Stimulated activated CD4-positive, alpha-beta T cell treated with anti-CD3 and anti-CD28 coated beads, Interleukin-4, amount 100 ng/mL, for 1 hour (primary cell): ENCODE measurements around the gene APOE.
A peak's percentile ranks its signal among the peaks of the same experiment; 100 is the strongest.
"Not testable (repeated sequence)": the region's sequence is repeated elsewhere in the genome, so short reads cannot be mapped to it uniquely, and the experiment has no call there.

Experiments used
- DNase-seq: peaks from one replicate; pipeline ENCODE4 v3.0.0-alpha.2; 2020

The APOE gene

DNA sequence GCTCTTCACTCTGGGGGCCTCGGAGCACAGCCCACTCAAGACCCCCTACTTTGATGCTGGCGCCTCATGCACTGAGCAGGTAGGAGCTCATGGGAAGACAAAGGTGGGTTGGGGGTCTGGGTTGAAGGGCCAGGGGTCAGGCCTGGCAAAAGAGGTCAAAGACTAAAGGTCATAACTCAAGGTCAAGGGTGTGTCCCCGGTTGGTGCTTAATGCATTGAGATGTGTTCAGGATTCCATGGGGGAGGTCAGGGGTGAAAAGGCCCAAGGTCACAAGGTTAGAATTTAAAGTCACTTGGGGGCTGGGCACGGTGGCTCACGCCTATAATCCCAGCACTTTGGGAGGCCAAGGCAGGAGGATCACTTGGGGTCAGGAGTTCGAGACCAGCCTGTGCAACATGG, 19.5 kb upstream of the APOE start:
- no peak for DNase-seq

DNA sequence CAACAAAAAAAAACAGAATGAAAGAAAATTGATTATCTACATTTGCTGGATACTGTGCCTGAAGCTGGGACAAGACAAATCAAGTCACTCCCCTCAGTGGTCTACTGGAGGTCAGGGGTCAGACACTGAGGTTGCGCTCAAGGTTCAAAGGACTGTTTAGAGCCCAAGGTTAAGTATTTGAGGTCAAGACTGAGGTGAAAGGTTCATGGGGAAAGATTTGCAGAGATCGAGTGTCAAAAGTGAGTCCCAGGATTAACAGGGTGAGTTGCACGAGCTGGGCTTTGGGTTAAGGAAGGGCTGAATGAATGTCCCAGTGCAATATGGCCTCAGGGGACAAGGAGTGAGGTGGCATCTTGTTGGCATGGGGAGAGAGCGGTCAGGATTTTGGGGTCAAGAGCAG, 17.9 kb upstream of the APOE start:
- no peak for DNase-seq

DNA sequence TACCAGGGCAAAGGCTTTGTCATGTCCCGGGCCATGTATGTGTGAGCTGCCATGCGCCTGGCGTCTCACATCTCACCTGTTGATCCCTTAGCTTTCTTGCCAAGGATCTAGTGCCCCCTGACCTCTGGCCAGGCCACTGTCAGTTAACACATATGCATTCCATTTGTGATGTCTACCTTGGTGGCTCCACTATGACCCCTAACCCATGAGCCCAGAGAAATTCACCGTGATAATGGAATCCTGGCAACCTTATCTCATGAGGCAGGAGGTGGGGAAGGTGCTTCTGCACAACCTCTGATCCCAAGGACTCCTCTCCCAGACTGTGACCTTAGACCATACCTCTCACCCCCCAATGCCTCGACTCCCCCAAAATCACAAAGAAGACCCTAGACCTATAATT, 17.3 kb upstream of the APOE start:
- not testable (repeated sequence) for DNase-seq

DNA sequence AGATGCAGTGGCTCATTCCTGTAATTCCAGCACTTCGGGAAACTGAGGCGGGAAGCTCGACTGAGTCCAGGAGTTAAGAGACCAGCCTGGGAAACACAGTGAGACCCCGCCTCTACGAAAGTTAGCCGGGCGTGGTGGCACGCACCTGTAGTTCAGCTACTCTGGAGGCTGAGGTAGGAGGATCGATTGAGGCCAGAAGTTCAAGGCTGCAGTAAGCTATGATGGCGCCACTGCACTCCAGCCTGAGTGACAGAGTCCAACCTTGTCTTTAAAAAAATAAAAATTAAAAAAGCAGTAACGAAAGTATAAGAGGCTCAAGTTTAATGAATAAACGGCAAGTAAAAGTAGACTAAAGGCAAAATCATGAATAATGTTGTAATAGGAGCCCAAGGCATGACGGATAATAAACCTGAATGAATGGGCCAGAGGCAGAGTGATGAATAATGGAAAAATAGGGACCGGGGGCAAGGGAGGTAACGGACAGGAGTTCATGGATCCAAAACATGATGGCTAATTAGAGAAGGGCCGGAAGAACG, 15.7 kb upstream of the APOE start:
- DNase-seq, result no peak

DNA sequence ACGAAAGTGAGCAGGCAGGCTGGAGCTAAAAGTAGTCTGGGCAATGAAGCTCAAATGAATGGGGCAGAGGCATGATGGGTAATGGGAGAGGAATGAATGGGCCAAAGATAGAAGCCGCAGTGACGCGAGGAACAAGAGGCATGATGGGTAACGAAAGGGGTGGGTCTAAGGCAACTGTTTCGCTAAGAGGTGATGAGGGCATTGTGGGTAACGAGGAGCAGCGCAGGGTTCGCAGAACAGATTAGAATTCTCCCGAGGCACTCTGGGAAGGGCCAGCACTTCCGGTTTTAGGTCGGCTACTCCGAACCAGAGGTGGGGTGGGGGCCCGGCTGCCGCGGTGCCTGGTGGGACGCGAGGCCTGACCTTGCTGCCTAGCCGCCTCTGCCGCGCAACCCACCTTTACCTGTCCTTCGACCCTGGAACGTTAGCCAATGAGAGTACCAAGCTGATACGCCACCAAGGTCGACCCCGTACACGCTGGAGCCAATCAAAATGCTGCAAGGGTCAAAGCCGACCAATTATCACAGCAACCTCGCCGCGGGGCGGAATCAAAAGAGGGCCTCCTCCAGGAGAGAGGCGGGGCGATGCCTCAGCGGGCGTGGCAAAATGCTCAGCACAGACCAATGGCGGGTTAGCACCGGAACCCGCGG, 15.1 kb upstream of the APOE start:
- DNase-seq, result peak; percentile 100

DNA sequence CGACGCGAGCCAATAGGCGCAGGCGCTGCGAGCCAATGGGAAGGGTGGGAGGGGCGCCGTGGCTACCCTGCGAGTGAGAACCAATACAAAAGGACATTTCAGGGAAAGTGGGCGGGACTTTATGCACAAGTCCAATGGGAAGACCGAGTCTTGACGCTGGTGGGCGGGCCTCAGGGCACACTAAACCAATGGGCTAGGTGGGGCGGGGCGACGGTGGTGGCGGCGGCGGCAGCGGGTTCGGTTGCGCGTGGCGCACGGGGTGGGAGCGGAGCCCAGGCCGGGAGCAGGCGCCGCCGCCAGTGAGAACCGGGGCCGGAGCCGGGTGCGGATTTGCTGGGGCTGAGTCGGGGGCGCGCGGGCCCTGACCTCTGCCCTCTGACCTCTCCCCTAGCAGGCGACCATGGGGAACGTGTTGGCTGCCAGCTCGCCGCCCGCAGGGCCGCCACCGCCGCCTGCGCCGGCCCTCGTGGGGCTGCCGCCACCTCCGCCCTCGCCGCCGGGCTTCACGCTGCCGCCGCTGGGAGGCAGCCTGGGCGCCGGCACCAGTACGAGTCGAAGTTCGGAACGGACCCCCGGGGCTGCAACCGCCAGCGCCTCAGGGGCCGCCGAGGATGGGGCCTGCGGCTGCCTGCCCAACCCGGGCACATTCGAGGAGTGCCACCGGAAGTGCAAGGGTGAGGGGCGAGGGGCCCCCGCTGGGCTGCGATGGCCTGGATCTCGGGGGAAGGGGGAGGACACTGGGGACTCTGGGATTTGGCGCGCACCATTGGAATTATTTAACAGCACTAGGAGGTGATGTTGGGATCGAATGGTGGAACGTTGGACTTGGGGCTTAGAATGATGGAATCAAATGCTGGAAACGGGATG, 14.3 kb upstream of the APOE start, which contains the start of gene TOMM40:
TOMM40 (plus strand) TSS at position 239 of the 867 bp plus-strand sequence; CDS start at position 401, 162 bp downstream.
- peak; percentile 38 for DNase-seq

DNA sequence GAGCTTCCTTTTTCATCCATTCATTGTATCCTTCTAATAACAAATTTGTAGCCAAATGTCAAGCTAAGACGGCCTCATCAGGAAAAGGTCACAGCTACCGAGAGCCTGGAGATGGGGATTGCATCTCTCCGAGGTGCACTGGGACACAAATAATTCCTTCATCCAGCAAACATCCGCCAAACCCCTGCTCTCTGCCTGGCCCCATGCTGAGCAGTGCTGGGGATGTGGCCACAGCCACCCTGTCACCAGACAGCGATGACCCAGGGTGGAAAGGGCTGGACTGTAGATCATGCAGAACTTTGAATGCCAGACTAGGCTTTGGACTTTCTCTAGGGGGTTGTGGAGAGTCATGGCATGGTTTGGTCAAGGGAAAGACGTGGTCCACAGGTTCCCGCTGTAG, 12.7 kb upstream of the APOE start:
- DNase-seq, result no peak

DNA sequence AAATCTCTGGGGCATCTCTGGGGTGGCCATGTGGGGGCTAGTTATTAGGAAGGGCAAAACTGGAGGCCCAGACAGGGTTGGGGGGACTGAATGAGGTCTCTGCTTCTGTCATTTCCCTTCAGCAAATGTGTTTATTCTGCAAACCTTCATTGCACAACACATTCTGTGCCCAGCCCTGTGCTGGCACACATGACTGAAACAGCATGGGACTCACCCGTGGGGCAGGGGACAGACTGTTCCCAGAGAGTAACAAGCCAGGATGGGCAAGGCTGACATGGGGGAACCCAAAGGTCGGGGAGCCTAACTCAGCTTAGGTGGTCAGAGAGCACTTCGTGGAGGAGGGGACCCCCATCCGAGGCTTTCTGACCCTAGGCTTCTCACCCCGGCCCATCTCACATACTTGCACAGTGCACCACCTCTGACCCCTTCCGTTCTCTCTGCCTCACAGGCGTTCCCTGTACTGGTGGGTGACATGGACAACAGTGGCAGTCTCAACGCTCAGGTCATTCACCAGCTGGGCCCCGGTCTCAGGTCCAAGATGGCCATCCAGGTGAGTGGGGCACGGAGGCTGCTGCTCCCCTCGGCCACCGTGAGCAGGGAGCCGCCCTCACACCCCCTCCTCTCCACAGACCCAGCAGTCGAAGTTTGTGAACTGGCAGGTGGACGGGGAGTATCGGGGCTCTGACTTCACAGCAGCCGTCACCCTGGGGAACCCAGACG, 12.1 kb upstream of the APOE start:
- DNase-seq, result no peak

DNA sequence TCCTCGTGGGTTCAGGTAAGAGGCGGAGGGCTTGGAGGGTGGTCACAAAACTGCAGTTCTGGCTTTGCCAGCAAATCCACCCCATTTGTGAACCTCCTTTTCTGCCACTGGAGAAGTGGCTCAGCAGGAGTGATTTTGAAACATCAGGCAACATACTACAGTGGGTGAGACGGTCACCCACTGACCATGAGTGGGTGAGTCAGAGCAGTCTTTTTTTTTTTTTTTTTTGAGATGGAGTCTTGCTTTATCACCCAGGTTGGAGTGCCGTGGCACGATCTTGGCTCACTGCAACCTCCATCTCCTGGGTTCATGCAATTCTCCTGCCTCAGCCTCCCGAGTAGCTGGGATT, 11.6 kb upstream of the APOE start:
- no peak for DNase-seq

DNA sequence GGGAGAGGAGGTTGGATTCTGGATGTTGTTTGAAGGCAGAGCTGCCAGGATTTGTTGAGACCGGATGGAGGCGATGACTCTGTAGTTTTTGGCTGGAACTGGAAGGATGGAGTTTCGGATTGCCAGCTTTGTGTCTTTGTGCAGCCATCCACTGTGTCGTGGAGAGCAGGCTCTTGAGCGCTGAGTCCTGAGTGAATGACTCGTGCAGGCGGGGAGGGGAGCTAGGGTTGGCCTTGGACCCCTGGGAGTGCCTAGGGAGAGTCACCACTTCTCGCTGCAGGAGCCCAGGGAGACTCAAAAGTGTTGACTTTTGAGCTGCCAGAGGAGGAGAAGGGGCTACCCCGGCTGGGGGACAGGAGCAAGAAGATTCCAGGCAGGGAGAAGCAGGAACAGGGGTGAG, 10.7 kb upstream of the APOE start:
- no peak for DNase-seq

DNA sequence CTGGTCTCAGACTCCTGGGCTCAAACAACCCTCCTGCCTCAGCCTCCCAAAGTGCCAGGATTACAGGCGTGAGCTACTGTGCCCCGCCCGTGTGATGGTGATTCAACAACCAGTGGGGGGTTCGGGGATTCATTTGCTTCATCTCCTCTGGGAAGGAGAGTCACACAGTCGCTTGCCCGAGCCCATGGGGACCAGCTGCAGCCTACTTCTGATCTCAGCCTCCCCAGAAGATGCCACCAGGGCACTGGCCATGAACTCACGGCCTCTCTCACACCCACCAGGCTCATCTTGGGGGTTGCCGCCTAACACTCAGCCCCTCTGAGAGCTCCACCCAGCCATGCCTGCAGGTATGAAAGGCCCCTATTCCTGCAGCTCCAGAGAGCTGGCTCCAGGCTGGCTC, 7.8 kb upstream of the APOE start:
- no peak for DNase-seq

DNA sequence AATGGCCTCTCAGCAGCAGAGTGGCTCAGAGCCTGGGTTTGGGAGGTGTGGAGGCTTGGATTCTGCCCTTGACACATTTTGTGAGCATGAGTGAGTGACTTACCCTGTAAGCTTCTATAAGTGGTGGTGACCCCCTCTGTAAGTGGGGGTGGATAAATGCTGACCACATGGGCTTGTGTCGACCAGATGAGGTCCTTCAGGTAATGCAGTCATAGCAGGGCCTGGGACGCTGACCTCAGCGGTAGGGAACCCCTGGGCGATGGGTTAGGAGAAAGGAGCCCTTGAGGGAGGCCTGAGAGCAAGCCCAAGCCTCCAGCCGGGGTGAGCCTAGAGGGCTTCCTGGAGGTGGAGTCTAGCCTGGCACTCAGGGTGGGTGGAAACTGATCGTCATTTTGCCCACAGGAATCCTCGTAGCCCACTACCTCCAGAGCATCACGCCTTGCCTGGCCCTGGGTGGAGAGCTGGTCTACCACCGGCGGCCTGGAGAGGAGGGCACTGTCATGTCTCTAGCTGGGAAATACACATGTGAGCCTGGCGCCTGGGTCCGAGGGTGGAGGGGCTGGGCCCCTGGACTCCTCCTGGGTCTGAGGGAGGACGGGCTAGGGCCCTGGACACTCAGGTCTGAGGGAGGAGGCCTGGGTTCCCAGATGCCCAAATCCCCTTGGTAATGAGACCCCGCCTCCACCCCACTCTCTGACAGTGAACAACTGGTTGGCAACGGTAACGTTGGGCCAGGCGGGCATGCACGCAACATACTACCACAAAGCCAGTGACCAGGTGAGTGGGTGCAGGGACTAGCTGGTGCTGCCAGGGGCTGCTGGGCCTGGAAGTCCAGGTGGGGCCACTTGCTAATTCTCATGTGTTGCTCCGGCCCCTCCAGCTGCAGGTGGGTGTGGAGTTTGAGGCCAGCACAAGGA, 5.0 kb upstream of the APOE start:
- no peak for DNase-seq

DNA sequence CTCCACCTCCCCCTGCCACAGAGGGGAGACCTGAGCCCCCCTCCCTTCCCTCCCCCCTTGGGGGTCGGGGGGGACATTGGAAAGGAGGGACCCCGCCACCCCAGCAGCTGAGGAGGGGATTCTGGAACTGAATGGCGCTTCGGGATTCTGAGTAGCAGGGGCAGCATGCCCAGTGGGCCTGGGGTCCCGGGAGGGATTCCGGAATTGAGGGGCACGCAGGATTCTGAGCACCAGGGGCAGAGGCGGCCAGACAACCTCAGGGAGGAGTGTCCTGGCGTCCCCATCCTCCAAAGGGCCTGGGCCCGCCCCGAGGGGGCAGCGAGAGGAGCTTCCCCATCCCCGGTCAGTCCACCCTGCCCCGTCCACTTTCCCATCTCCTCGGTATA, 2.4 kb upstream of the APOE start:
- no peak for DNase-seq

DNA sequence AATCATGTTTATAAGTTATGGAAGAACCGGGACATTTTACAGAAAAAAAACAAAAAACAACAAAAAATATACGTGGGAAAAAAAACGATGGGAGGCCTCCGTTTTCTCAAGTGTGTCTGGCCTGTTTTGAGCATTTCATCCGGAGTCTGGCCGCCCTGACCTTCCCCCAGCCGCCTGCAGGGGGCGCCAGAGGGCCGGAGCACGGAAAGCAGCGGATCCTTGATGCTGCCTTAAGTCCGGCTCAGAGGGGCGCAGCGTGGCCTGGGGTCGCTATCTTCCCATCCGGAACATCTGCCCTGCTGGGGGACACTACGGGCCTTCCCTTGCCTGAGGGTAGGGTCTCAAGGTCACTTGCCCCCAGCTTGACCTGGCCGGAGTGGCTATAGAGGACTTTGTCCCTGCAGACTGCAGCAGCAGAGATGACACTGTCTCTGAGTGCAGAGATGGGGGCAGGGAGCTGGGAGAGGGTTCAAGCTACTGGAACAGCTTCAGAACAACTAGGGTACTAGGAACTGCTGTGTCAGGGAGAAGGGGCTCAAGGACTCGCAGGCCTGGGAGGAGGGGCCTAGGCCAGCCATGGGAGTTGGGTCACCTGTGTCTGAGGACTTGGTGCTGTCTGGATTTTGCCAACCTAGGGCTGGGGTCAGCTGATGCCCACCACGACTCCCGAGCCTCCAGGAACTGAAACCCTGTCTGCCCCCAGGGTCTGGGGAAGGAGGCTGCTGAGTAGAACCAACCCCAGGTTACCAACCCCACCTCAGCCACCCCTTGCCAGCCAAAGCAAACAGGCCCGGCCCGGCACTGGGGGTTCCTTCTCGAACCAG, 1.8 kb upstream of the APOE start:
- DNase-seq, result peak; percentile 79

DNA sequence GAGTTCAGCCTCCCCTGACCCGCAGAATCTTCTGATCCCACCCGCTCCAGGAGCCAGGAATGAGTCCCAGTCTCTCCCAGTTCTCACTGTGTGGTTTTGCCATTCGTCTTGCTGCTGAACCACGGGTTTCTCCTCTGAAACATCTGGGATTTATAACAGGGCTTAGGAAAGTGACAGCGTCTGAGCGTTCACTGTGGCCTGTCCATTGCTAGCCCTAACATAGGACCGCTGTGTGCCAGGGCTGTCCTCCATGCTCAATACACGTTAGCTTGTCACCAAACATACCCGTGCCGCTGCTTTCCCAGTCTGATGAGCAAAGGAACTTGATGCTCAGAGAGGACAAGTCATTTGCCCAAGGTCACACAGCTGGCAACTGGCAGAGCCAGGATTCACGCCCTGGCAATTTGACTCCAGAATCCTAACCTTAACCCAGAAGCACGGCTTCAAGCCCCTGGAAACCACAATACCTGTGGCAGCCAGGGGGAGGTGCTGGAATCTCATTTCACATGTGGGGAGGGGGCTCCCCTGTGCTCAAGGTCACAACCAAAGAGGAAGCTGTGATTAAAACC, 1.1 kb upstream of the APOE start:
- peak; percentile 17 for DNase-seq

DNA sequence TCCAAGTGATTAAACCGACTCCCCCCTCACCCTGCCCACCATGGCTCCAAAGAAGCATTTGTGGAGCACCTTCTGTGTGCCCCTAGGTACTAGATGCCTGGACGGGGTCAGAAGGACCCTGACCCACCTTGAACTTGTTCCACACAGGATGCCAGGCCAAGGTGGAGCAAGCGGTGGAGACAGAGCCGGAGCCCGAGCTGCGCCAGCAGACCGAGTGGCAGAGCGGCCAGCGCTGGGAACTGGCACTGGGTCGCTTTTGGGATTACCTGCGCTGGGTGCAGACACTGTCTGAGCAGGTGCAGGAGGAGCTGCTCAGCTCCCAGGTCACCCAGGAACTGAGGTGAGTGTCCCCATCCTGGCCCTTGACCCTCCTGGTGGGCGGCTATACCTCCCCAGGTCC, 2.0 kb downstream of the APOE start:
- no peak for DNase-seq

DNA sequence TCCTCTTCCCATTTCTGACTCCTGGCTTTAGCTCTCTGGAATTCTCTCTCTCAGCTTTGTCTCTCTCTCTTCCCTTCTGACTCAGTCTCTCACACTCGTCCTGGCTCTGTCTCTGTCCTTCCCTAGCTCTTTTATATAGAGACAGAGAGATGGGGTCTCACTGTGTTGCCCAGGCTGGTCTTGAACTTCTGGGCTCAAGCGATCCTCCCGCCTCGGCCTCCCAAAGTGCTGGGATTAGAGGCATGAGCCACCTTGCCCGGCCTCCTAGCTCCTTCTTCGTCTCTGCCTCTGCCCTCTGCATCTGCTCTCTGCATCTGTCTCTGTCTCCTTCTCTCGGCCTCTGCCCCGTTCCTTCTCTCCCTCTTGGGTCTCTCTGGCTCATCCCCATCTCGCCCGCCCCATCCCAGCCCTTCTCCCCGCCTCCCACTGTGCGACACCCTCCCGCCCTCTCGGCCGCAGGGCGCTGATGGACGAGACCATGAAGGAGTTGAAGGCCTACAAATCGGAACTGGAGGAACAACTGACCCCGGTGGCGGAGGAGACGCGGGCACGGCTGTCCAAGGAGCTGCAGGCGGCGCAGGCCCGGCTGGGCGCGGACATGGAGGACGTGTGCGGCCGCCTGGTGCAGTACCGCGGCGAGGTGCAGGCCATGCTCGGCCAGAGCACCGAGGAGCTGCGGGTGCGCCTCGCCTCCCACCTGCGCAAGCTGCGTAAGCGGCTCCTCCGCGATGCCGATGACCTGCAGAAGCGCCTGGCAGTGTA, 2.7 kb downstream of the APOE start:
- no peak for DNase-seq

DNA sequence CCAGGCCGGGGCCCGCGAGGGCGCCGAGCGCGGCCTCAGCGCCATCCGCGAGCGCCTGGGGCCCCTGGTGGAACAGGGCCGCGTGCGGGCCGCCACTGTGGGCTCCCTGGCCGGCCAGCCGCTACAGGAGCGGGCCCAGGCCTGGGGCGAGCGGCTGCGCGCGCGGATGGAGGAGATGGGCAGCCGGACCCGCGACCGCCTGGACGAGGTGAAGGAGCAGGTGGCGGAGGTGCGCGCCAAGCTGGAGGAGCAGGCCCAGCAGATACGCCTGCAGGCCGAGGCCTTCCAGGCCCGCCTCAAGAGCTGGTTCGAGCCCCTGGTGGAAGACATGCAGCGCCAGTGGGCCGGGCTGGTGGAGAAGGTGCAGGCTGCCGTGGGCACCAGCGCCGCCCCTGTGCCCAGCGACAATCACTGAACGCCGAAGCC, 3.3 kb downstream of the APOE start:
- no peak for DNase-seq

DNA sequence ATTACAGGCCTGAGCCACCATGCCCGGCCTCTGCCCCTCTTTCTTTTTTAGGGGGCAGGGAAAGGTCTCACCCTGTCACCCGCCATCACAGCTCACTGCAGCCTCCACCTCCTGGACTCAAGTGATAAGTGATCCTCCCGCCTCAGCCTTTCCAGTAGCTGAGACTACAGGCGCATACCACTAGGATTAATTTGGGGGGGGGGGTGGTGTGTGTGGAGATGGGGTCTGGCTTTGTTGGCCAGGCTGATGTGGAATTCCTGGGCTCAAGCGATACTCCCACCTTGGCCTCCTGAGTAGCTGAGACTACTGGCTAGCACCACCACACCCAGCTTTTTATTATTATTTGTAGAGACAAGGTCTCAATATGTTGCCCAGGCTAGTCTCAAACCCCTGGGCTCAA, 4.2 kb downstream of the APOE start:
- DNase-seq, result no peak

DNA sequence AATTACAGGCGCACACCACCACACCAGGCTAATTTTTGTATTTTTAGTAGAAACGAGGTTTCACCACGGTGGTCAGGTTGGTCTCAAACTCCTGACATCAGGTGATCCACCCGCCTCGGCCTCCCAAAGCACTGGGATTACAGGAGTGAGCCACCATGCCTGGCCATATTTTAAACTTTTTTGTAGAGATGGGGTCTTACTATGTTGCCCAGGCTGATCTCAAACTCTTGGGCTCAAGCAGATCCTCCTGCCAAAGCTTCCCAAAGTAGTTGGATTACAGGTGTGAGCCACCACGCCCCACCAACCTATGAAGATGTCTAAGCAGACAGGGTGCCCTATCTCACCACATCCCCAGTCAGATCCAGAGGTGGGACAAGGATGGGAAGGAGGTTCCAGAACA, 6.3 kb downstream of the APOE start:
- DNase-seq, result not testable (repeated sequence)
